Subcutaneous abdominal adipose tissue (tissue), 5 donors: ENCODE results near the gene IFRD1.

Experiments used
- H3K27ac ChIP-seq: one replicate; pipeline ENCODE4 v1.7.0; 2013; ENCODE audit warnings: low read depth, mild to moderate bottlenecking, inconsistent platforms, low read length, moderate library complexity
- H3K27me3 ChIP-seq, 5 donors: one replicate each; pipeline ENCODE4 v1.7.0; 2013; ENCODE audit warnings: low read length in 5 of 5, inconsistent platforms in 1 of 5; ENCODE audit not compliant: control insufficient read depth in 5 of 5, insufficient read depth in 4 of 5
- H3K36me3 ChIP-seq, 5 donors: one replicate each; pipeline ENCODE4 v1.7.0; 2013; ENCODE audit warnings: low read length in 5 of 5; ENCODE audit not compliant: control insufficient read depth in 5 of 5, insufficient read depth in 5 of 5
- H3K4me1 ChIP-seq, 5 donors: one replicate each; pipeline ENCODE4 v1.7.0; 2013; ENCODE audit warnings: low read length in 5 of 5, mild to moderate bottlenecking in 3 of 5, moderate library complexity in 1 of 5; ENCODE audit not compliant: control insufficient read depth in 5 of 5, insufficient read depth in 5 of 5
- H3K4me3 ChIP-seq, 5 donors: one replicate each; pipeline ENCODE4 v1.7.0; 2013; ENCODE audit warnings: low read length in 5 of 5, low read depth in 1 of 5
- H3K9ac ChIP-seq, 5 donors: one replicate each; pipeline ENCODE4 v1.7.0; 2013; ENCODE audit warnings: low read length in 5 of 5, mild to moderate bottlenecking in 4 of 5, moderate library complexity in 3 of 5
- H3K9me3 ChIP-seq, 5 donors: one replicate each; pipeline ENCODE4 v1.7.0; 2013; ENCODE audit warnings: low read length in 5 of 5; ENCODE audit not compliant: control insufficient read depth in 5 of 5
- donor health status: healthy.
- donor health status: healthy.
- donor health status: healthy.
- donor health status: healthy.
- donor health status: healthy.

IFRD1 gene

GRCh38 chr7:112449902-112450806 is at the start of gene IFRD1:
Gene IFRD1 (plus strand): TSS chr7:112450460. CDS start chr7:112450689, 229 bp downstream.
- H3K9me3 ChIP-seq, result no peaks in the 10 kb centered on the region
- H3K9ac ChIP-seq, result peak within 1 kb of the TSS; percentile 95 to 100 (median 98)

GRCh38 chr7:112404321-112404720 is 45.9 kb upstream of the IFRD1 start:
- Histone ChIP-seq H3K9ac (no peak overlapping the region), H3K27me3 (peaks cover 0 to 3% (median 0%) of the 10 kb centered on the region in 5 donors), H3K9me3 (no peaks in the 10 kb centered on the region), H3K27ac (no peak overlapping the region), H3K36me3 (no peaks in the 10 kb centered on the region), H3K4me1 (peaks cover 0 to 8% (median 4%) of the 10 kb centered on the region in 5 donors), H3K4me3 (no peak overlapping the region)

More at GRCh38 chr7:112449902-112450806, at the start of gene IFRD1:
- no peaks in the 10 kb centered on the region for H3K36me3 ChIP-seq
- H3K27ac ChIP-seq, result peak within 1 kb of the TSS; percentile 96
- peaks cover 9 to 43% (median 38%) of the 10 kb centered on the region in 5 donors for H3K4me1 ChIP-seq
- no peaks in the 10 kb centered on the region for H3K27me3 ChIP-seq
- peak within 1 kb of the TSS; percentile 92 to 99 (median 99) for H3K4me3 ChIP-seq

GRCh38 chr7:112405286-112405685 is 45.0 kb upstream of the IFRD1 start:
- no peaks in the 10 kb centered on the region for H3K27me3 ChIP-seq

GRCh38 chr7:112407261-112407660 is 43.0 kb upstream of the IFRD1 start:
- H3K4me1 ChIP-seq, result peaks cover 0 to 10% (median 4%) of the 10 kb centered on the region in 5 donors
- no peaks in the 10 kb centered on the region for H3K9me3 ChIP-seq
- H3K4me3 ChIP-seq, result no peak overlapping the region
- no peaks in the 10 kb centered on the region for H3K27me3 ChIP-seq
- H3K27ac ChIP-seq, result no peak overlapping the region
- H3K36me3 ChIP-seq, result no peaks in the 10 kb centered on the region
- H3K9ac ChIP-seq, result no peak overlapping the region

More at GRCh38 chr7:112405286-112405685, 45.0 kb upstream of the IFRD1 start:
- Histone ChIP-seq H3K4me1 (peaks cover 0 to 8% (median 4%) of the 10 kb centered on the region in 5 donors), H3K9ac (no peak overlapping the region), H3K4me3 (no peak overlapping the region), H3K9me3 (no peaks in the 10 kb centered on the region), H3K27ac (no peak overlapping the region), H3K36me3 (no peaks in the 10 kb centered on the region)

- Histone ChIP-seq H3K36me3 (no peaks in the 10 kb centered on the region), H3K9ac (no peak overlapping the region), H3K4me3 (no peak overlapping the region), H3K4me1 (peaks cover 0 to 4% (median 0%) of the 10 kb centered on the region in 5 donors), H3K27ac (no peak overlapping the region), H3K27me3 (no peaks in the 10 kb centered on the region), H3K9me3 (no peaks in the 10 kb centered on the region)
Observed at GRCh38 chr7:112410092-112410491, 40.2 kb upstream of the IFRD1 start.

GRCh38 chr7:112411186-112411795 is 39.0 kb upstream of the IFRD1 start:
- Histone ChIP-seq H3K27me3 (no peaks in the 10 kb centered on the region), H3K9me3 (no peaks in the 10 kb centered on the region), H3K27ac (no peak overlapping the region), H3K9ac (no peak overlapping the region), H3K4me3 (no peak overlapping the region), H3K36me3 (no peaks in the 10 kb centered on the region), H3K4me1 (peaks cover 0 to 4% (median 0%) of the 10 kb centered on the region in 5 donors)

- Histone ChIP-seq H3K27me3 (no peaks in the 10 kb centered on the region), H3K4me1 (peaks cover 0 to 4% (median 0%) of the 10 kb centered on the region in 5 donors), H3K36me3 (no peaks in the 10 kb centered on the region), H3K9ac (no peak overlapping the region), H3K27ac (no peak overlapping the region), H3K9me3 (no peaks in the 10 kb centered on the region), H3K4me3 (no peak overlapping the region)
Observed at GRCh38 chr7:112414855-112415490, 35.3 kb upstream of the IFRD1 start.

GRCh38 chr7:112416127-112416526 is 34.1 kb upstream of the IFRD1 start:
- H3K36me3 ChIP-seq, result no peaks in the 10 kb centered on the region
- no peak overlapping the region for H3K9ac ChIP-seq
- H3K27me3 ChIP-seq, result no peaks in the 10 kb centered on the region
- no peak overlapping the region for H3K4me3 ChIP-seq
- peaks cover 0 to 11% (median 8%) of the 10 kb centered on the region in 5 donors for H3K4me1 ChIP-seq
- no peak overlapping the region for H3K27ac ChIP-seq
- no peaks in the 10 kb centered on the region for H3K9me3 ChIP-seq

GRCh38 chr7:112419543-112420130 is 30.6 kb upstream of the IFRD1 start:
- Histone ChIP-seq H3K4me3 (no peak overlapping the region), H3K27ac (no peak overlapping the region)

More at GRCh38 chr7:112419543-112420130, 30.6 kb upstream of the IFRD1 start:
- no peak overlapping the region for H3K9ac ChIP-seq
- H3K36me3 ChIP-seq, result no peaks in the 10 kb centered on the region
- H3K27me3 ChIP-seq, result no peaks in the 10 kb centered on the region
- H3K4me1 ChIP-seq, result peaks cover 0 to 28% (median 25%) of the 10 kb centered on the region in 5 donors
- H3K9me3 ChIP-seq, result no peaks in the 10 kb centered on the region
